GM20000 (cell line): ENCODE measurements around the gene DCLRE1C.

Experiments
- DNase-seq: peaks from one replicate; pipeline ENCODE4 v3.0.0; 2012; ENCODE audit warnings: low spot score
- CTCF ChIP-seq: IDR thresholded peaks from 2 replicates; pipeline ENCODE4 v1.5.1; 2012; ENCODE audit warnings: mild to moderate bottlenecking, control low read depth; ENCODE audit errors: extremely low read depth, missing control alignments

DCLRE1C gene

GRCh38 chr10:14855453-14855852, 98.4 kb downstream of the DCLRE1C start:
- TF ChIP-seq CTCF: no peak
- no peak for DNase-seq

GRCh38 chr10:14852236-14852635, 101.7 kb downstream of the DCLRE1C start:
- no peak for TF ChIP-seq CTCF
- DNase-seq: no peak
